Glutamatergic neuron (in vitro differentiated cells): ENCODE results near the gene TEX13D. TPM values are rescaled to one million over a fixed set of nuclear protein-coding genes. Genes with fewer than 3 reads are reported as not detected.

Experiments
- DNase-seq: peaks from one replicate; pipeline ENCODE4 v3.0.0; 2022
- H3K27ac Mint-ChIP-seq: one replicate; pipeline ENCODE4 v1.8.0; 2020; ENCODE audit warnings: mild to moderate bottlenecking, mixed read lengths, inconsistent platforms; ENCODE audit not compliant: unreplicated experiment
- H3K27me3 Mint-ChIP-seq: one replicate; pipeline ENCODE4 v1.8.0; 2020; ENCODE audit warnings: mild to moderate bottlenecking, moderate library complexity, mixed read lengths, inconsistent platforms; ENCODE audit not compliant: unreplicated experiment
- H3K36me3 Mint-ChIP-seq: one replicate; pipeline ENCODE4 v1.8.0; 2020; ENCODE audit warnings: mild to moderate bottlenecking, mixed read lengths, inconsistent platforms; ENCODE audit not compliant: unreplicated experiment
- H3K4me1 Mint-ChIP-seq: one replicate; pipeline ENCODE4 v1.8.0; 2020; ENCODE audit warnings: mild to moderate bottlenecking, low read depth, mixed read lengths, inconsistent platforms; ENCODE audit not compliant: unreplicated experiment
- H3K4me3 Mint-ChIP-seq: one replicate; pipeline ENCODE4 v1.8.0; 2020; ENCODE audit warnings: mild to moderate bottlenecking, mixed read lengths, inconsistent platforms; ENCODE audit not compliant: unreplicated experiment
- H3K9me3 Mint-ChIP-seq: one replicate; pipeline ENCODE4 v1.8.0; 2020; ENCODE audit warnings: mild to moderate bottlenecking, moderate library complexity, mixed read lengths, inconsistent platforms; ENCODE audit not compliant: unreplicated experiment
- total RNA-seq: library from RNA; stranded (reverse); fragmentation: NEBNext Ultra II Directional; extraction: Animal tissue kit (Norgen Biotek cat#: 25700); gene quantifications from one replicate; pipeline ENCODE4 v1.2.1, GENCODE V29; 2021; ENCODE audit not compliant: unreplicated experiment
- TF ChIP-seq, protein P1 (sequence below): fragments of 200-600 bp; sonication (generic); IDR thresholded peaks from one replicate; pipeline ENCODE4 v1.5.0; 2021; ENCODE audit not compliant: partially characterized antibody, unreplicated experiment

Gene TEX13D
- total RNA-seq, 1 donor from 2014 or later, result not detected

DNA sequence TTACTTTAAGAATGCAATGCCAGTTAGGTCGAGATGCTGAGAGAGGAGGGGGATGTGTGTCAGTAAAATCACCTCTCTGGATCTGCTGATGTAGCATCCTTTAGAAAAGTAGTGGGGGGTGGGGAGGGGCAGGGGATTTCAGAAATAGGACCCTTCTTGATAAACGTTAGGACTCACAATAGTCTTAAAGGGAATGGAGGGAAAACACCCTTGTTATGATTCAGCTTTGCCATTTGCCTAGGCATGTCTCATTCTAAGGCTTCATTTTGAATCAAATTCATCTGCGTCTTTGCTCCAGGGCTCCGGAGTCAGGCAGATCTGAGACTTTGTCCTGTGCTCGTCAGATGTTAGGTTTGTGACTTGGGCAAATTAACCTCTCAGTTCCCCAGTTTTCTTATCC lies 14.8 kb downstream of the TEX13D start:
- DNase-seq, result no peak
- Mint-ChIP-seq H3K36me3 (no peaks in the 10 kb centered on the region), H3K27me3 (no peaks in the 10 kb centered on the region), H3K4me3 (no peak overlapping the region), H3K27ac (no peak overlapping the region), H3K9me3 (peaks cover 2% of the 10 kb centered on the region), H3K4me1 (no peaks in the 10 kb centered on the region)
- TF ChIP-seq, protein P1, sequence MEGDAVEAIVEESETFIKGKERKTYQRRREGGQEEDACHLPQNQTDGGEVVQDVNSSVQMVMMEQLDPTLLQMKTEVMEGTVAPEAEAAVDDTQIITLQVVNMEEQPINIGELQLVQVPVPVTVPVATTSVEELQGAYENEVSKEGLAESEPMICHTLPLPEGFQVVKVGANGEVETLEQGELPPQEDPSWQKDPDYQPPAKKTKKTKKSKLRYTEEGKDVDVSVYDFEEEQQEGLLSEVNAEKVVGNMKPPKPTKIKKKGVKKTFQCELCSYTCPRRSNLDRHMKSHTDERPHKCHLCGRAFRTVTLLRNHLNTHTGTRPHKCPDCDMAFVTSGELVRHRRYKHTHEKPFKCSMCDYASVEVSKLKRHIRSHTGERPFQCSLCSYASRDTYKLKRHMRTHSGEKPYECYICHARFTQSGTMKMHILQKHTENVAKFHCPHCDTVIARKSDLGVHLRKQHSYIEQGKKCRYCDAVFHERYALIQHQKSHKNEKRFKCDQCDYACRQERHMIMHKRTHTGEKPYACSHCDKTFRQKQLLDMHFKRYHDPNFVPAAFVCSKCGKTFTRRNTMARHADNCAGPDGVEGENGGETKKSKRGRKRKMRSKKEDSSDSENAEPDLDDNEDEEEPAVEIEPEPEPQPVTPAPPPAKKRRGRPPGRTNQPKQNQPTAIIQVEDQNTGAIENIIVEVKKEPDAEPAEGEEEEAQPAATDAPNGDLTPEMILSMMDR, result no peak

DNA sequence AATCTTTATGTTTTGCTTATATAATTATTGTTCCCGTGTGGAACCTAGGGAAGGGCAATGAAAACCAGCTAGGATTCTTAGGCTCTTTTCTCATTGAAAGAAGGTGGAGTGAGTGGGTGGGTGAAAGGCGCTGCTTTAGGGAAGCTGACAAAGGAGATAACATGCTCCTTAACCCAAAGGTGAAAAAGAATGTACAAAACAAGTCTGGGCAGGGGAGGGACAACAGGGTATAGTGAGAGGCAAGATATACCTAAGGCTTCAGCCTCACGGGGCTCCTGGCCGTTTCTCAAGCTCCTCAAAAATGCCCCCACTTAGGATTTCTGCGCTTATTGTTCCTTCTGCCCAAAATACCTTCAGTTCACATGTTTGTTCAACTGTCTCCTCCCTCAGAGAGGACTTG lies 15.7 kb downstream of the TEX13D start:
- H3K4me1 Mint-ChIP-seq, result no peaks in the 10 kb centered on the region

DNA sequence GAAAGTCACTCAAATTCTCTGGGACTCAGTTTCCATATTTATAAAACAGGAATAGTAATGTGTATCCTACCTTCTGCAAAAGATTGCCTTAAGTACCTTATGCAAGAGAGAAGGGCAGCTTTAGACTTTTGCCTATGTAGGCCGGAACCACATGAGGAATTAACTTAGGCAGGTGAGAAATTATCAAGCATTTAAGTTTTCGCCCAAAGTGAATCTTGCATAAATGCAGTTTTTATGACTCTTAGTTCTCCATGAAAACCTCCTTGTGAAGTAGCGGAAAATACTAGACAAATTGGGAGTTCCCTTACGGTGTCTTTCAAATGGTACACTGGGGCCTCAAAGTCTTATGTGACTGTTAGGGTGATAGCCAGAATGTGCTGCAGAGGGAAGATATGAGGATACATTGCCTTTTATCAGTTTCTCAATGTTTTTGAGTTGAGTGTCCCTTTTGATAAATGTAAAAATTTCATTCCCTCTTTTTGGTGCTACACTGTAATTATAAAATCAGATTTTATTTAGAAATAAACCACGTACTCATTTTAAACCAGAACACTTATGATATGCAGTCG lies 16.5 kb downstream of the TEX13D start:
- no peaks in the 10 kb centered on the region for H3K36me3 Mint-ChIP-seq
- DNase-seq, result no peak
- H3K4me1 Mint-ChIP-seq, result no peaks in the 10 kb centered on the region
- peaks cover 2% of the 10 kb centered on the region for H3K9me3 Mint-ChIP-seq
- H3K27ac Mint-ChIP-seq, result no peak overlapping the region
- TF ChIP-seq, protein P1, result no peak
- no peak overlapping the region for H3K4me3 Mint-ChIP-seq
- H3K27me3 Mint-ChIP-seq, result no peaks in the 10 kb centered on the region

More for the DNA sequence above, 15.7 kb downstream of the TEX13D start:
- Mint-ChIP-seq H3K9me3 (peaks cover 2% of the 10 kb centered on the region), H3K36me3 (no peaks in the 10 kb centered on the region), H3K27me3 (no peaks in the 10 kb centered on the region), H3K4me3 (no peak overlapping the region), H3K27ac (no peak overlapping the region)
- TF ChIP-seq, protein P1, result no peak
- DNase-seq, result no peak

DNA sequence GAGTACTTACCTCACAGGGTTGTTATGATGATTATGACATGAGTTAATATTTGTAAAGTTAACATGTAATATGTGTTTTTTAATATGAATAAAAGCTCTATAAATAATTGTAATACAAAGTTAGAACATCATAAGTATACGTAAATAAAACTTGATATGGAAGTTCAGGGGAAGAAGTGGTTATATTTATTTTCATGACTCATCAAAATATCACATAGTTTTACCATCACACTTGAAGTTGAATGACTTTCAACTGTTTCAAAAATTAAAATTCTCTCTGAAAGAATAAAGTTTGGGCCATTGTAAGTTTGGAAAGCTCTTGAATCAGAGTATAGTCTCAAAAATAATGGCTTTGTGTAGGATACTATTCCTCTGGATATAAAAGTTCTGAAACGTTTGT lies 22.2 kb downstream of the TEX13D start:
- DNase-seq, result no peak
- H3K27me3 Mint-ChIP-seq, result no peaks in the 10 kb centered on the region
- no peak overlapping the region for H3K4me3 Mint-ChIP-seq
- no peak overlapping the region for H3K27ac Mint-ChIP-seq
- H3K9me3 Mint-ChIP-seq, result no peaks in the 10 kb centered on the region
- no peaks in the 10 kb centered on the region for H3K36me3 Mint-ChIP-seq
- TF ChIP-seq, protein P1, result no peak
- no peaks in the 10 kb centered on the region for H3K4me1 Mint-ChIP-seq

DNA sequence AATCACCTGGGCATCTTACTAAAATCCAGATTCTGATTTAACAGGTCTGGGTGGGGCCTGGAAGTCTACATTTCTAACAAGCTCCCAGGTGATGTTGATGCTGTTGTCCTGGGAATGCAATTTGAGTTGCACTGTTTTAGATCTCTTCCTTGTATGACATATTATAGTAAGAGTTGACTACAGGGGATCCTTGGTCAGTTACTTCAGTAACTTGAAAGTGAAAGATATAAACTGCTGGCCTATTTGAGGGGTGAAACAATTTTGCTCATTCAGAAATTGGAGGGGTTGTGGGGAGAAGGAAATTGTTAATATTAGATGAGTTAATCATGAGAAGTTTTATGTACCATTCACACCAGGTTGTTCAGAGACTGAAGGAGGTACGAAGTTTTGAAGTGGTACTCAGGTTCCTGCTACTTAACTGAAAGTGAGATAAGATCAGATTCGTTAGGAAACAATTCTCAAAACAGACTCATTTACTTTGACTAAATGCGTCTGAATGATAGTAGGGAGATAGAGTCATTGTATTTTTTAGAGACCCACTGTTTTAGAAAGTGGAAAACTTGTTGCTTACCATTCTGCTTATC lies 26.4 kb downstream of the TEX13D start:
- no peak for DNase-seq
- H3K36me3 Mint-ChIP-seq, result no peaks in the 10 kb centered on the region
- H3K27ac Mint-ChIP-seq, result no peak overlapping the region
- H3K27me3 Mint-ChIP-seq, result no peaks in the 10 kb centered on the region
- H3K4me3 Mint-ChIP-seq, result no peak overlapping the region
- no peaks in the 10 kb centered on the region for H3K4me1 Mint-ChIP-seq
- no peaks in the 10 kb centered on the region for H3K9me3 Mint-ChIP-seq
- TF ChIP-seq, protein P1, result no peak
